ENCODE measurements around the gene HOXA4.

HOXA4 gene

GRCh38 chr7:27168265-27168947, 37.8 kb upstream of the HOXA4 start:
- DNase-seq: no peak

- no peak for DNase-seq
These were observed 37.3 kb upstream of the HOXA4 start for GRCh38 chr7:27167916-27168264.

- no peak for DNase-seq
These were observed 36.3 kb upstream of the HOXA4 start for GRCh38 chr7:27166531-27167505.

- no peak for DNase-seq
These were observed 35.5 kb upstream of the HOXA4 start for GRCh38 chr7:27165996-27166530.

- no peak for DNase-seq
These were observed 34.8 kb upstream of the HOXA4 start, which contains the start of gene HOXA9 for GRCh38 chr7:27165089-27165995. Gene HOXA9 (minus strand): TSS chr7:27165537. CDS start chr7:27165457, 80 bp downstream.

GRCh38 chr7:27164367-27165088, 34.0 kb upstream of the HOXA4 start:
- DNase-seq: no peak

GRCh38 chr7:27164045-27164366, 33.4 kb upstream of the HOXA4 start:
- no peak for DNase-seq

- DNase-seq: no peak
These were observed 32.9 kb upstream of the HOXA4 start for GRCh38 chr7:27163288-27164044.

GRCh38 chr7:27162561-27163287, 32.2 kb upstream of the HOXA4 start:
- DNase-seq: no peak

GRCh38 chr7:27161721-27162560, 31.4 kb upstream of the HOXA4 start:
- DNase-seq: no peak

- no peak for DNase-seq
These were observed 30.7 kb upstream of the HOXA4 start for GRCh38 chr7:27161214-27161720.

GRCh38 chr7:27160546-27161213, 30.1 kb upstream of the HOXA4 start:
- DNase-seq: no peak

- no peak for DNase-seq
These were observed 29.6 kb upstream of the HOXA4 start for GRCh38 chr7:27160145-27160545.

GRCh38 chr7:27159266-27160144, 28.9 kb upstream of the HOXA4 start:
- no peak for DNase-seq

- DNase-seq: no peak
These were observed 28.1 kb upstream of the HOXA4 start for GRCh38 chr7:27158436-27159265.

GRCh38 chr7:27157702-27158431, 27.3 kb upstream of the HOXA4 start:
- DNase-seq: no peak
